B cell (primary cell): ENCODE results near the gene OTUD3.
"Not testable (repeated sequence)": the region's sequence is repeated elsewhere in the genome, so short reads cannot be mapped to it uniquely, and the experiment has no call there.

ENCODE experiments used
- CTCF ChIP-seq: fragments of 200-600 bp; IDR thresholded peaks from one replicate; pipeline ENCODE4 v1.8.0; 2022; ENCODE audit warnings: antibody characterized with exemption, mild to moderate bottlenecking
- EZH2 ChIP-seq: IDR thresholded peaks from 2 replicates; pipeline ENCODE4 v1.6.1; 2012; ENCODE audit warnings: borderline replicate concordance, low read depth, mild to moderate bottlenecking, moderate library complexity, low read length; ENCODE audit not compliant: insufficient read depth, poor library complexity, severe bottlenecking

DNA sequence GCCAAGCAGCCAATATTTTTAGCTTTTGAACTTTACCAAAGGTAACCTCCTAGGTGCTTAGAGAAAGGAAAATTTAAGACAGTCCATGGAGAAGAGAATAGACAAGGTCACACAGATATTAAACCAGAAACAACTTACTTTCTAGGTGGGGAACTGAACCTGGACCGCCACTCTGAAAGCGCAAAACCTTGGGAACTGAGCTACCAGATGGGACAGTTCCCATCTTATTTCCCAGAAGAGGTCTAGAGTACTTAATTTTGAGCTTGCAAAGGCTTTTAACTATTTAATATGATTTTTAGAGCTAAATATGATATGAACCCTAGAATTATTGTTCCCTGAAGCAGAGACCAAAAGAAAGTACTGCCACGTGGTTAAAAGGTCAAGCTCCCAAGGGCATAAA, 32.9 kb upstream of the OTUD3 start:
- TF ChIP-seq CTCF, EZH2: not testable (repeated sequence)
